HL-60 (cell line): Measurements from ENCODE around the gene BRF1.

ENCODE experiments used
- DNase-seq, 2 experiments: peaks; one replicate each; pipeline ENCODE4 v3.0.0-alpha.2; 2010 to 2020; ENCODE audit warnings: low read depth in 1 of 2, low spot score in 1 of 2
- H3K27ac ChIP-seq: fragments of 250-450 bp; sonication (Bioruptor Pico); replicated peaks from 2 replicates; pipeline ENCODE4 v1.5.1; 2020; ENCODE audit warnings: mild to moderate bottlenecking, moderate library complexity
- H3K27me3 ChIP-seq: fragments of 250-450 bp; sonication (Bioruptor Pico); 2 replicates; pipeline ENCODE4 v1.5.1; 2021; ENCODE audit warnings: mild to moderate bottlenecking, moderate library complexity; ENCODE audit not compliant: insufficient read depth, poor library complexity, severe bottlenecking
- H3K4me3 ChIP-seq: replicated peaks from 2 replicates; pipeline ENCODE4 v1.5.1; 2011; ENCODE audit warnings: mild to moderate bottlenecking, control low read depth, low read length; ENCODE audit not compliant: insufficient read depth
- CTCF ChIP-seq: IDR thresholded peaks from one replicate; pipeline ENCODE4 v1.5.1; 2011; ENCODE audit warnings: low read length, control low read depth, inconsistent platforms; ENCODE audit not compliant: insufficient read depth
- GABPA ChIP-seq: IDR thresholded peaks from 2 replicates; pipeline ENCODE4 v1.6.1; 2012; ENCODE audit warnings: low read depth
- POLR2AphosphoS5 ChIP-seq: IDR thresholded peaks from 2 replicates; pipeline ENCODE4 v1.6.1; 2012; ENCODE audit warnings: low read depth
- REST ChIP-seq: IDR thresholded peaks from 2 replicates; pipeline ENCODE4 v1.6.1; 2012; ENCODE audit warnings: low read depth; ENCODE audit not compliant: insufficient replicate concordance
- SPI1 ChIP-seq: IDR thresholded peaks from 2 replicates; pipeline ENCODE4 v1.6.1; 2012; ENCODE audit warnings: low read depth, mild to moderate bottlenecking, borderline replicate concordance

The BRF1 gene

GRCh38 chr14:105271224-105271890 lies 29.4 kb downstream of the BRF1 start:
- Histone ChIP-seq H3K27ac (no peak overlapping the region), H3K27me3 (no peaks in the 10 kb centered on the region), H3K4me3 (no peak overlapping the region)
- TF ChIP-seq CTCF = no peak
- TF ChIP-seq SPI1 = no peak
- no peak for TF ChIP-seq POLR2AphosphoS5
- no peak for TF ChIP-seq REST
- no peak for TF ChIP-seq GABPA
- DNase-seq = no peak

- DNase-seq = no peak
- no peak overlapping the region for H3K4me3 ChIP-seq
- no peaks in the 10 kb centered on the region for H3K27me3 ChIP-seq
- no peak overlapping the region for H3K27ac ChIP-seq
- TF ChIP-seq POLR2AphosphoS5 = no peak
- no peak for TF ChIP-seq GABPA
- TF ChIP-seq CTCF = no peak
- TF ChIP-seq REST = no peak
- no peak for TF ChIP-seq SPI1
Measured at GRCh38 chr14:105269405-105269804, 31.4 kb downstream of the BRF1 start.

- TF ChIP-seq POLR2AphosphoS5 = no peak
- no peak for TF ChIP-seq CTCF
- TF ChIP-seq GABPA = no peak
- no peak for TF ChIP-seq SPI1
- no peak for DNase-seq
- no peaks in the 10 kb centered on the region for H3K27me3 ChIP-seq
- H3K4me3 ChIP-seq = no peak overlapping the region
- H3K27ac ChIP-seq = no peak overlapping the region
Measured at GRCh38 chr14:105268736-105269354, 32.0 kb downstream of the BRF1 start.
